GM12865 (cell line): ENCODE data around the gene LMTK3.

Experiments
- DNase-seq: peaks from one replicate; pipeline ENCODE4 v3.0.0; 2010; ENCODE audit warnings: low read depth
- H3K4me3 ChIP-seq: 2 replicates; pipeline ENCODE4 v1.5.1; 2011; ENCODE audit warnings: mild to moderate bottlenecking, low read depth, low read length, control low read depth
- CTCF ChIP-seq: IDR thresholded peaks from 2 replicates; pipeline ENCODE4 v1.5.1; 2011; ENCODE audit warnings: low read length, control low read depth, low read depth, inconsistent platforms; ENCODE audit not compliant: insufficient read depth; ENCODE audit errors: missing control alignments

The LMTK3 gene

GRCh38 chr19:48512504-48513288 lies 1.1 kb upstream of the LMTK3 start:
- TF ChIP-seq CTCF: no peak
- H3K4me3 ChIP-seq: peak overlapping the region; percentile 77
- DNase-seq: no peak

- DNase-seq: no peak
- no peak overlapping the region for H3K4me3 ChIP-seq
These were observed 309 bp downstream of the LMTK3 start for GRCh38 chr19:48511321-48511731.

GRCh38 chr19:48510421-48511268 lies 990 bp downstream of the LMTK3 start:
- H3K4me3 ChIP-seq: no peak overlapping the region
- DNase-seq: peak; percentile 64

More at GRCh38 chr19:48511321-48511731, 309 bp downstream of the LMTK3 start:
- no peak for TF ChIP-seq CTCF

GRCh38 chr19:48509467-48510194 lies 2.0 kb downstream of the LMTK3 start:
- no peak for TF ChIP-seq CTCF
- no peak overlapping the region for H3K4me3 ChIP-seq
- no peak for DNase-seq

More at GRCh38 chr19:48510421-48511268, 990 bp downstream of the LMTK3 start:
- TF ChIP-seq CTCF: no peak

GRCh38 chr19:48508729-48509411 lies 2.8 kb downstream of the LMTK3 start:
- DNase-seq: no peak
- no peak for TF ChIP-seq CTCF

GRCh38 chr19:48507911-48508439 lies 3.7 kb downstream of the LMTK3 start:
- no peak for TF ChIP-seq CTCF
- no peak for DNase-seq
- H3K4me3 ChIP-seq: no peak overlapping the region

More at GRCh38 chr19:48508729-48509411, 2.8 kb downstream of the LMTK3 start:
- H3K4me3 ChIP-seq: no peak overlapping the region
